Lower leg skin (tissue), 4 donors: Measurements from ENCODE around the gene TAB3. TPM values are rescaled to one million over a fixed set of nuclear protein-coding genes. Genes with fewer than 3 reads are reported as not detected.

Experiments
- DNase-seq, 2 donors: peaks; one replicate each; pipeline ENCODE4 v3.0.0-alpha.2; 2019; ENCODE audit warnings: low spot score in 2 of 2
- H3K4me3 ChIP-seq: fragments of 200-600 bp; sonication (generic); 2 replicates; pipeline ENCODE4 v1.5.1; 2017; ENCODE audit warnings: mild to moderate bottlenecking, low read depth; ENCODE audit not compliant: poor library complexity, severe bottlenecking
- POLR2A ChIP-seq, 2 donors: fragments of 450-650 bp; IDR thresholded peaks; one replicate each; pipeline ENCODE4 v1.6.1; 2016 to 2017; ENCODE audit warnings: antibody characterized with exemption in 2 of 2, mild to moderate bottlenecking in 1 of 2, moderate library complexity in 1 of 2
- WGBS, 2 donors: methylation state at CpG; one replicate each; pipeline ENCODE4 v1.1.5; 2018; 5-methylcytosine and 5-hydroxymethylcytosine counted together
- intact Hi-C: fragments of 100-400 bp; cut with DNase I; formaldehyde crosslinking; loops from one replicate; pipeline ENCODE4 v1.15.0; 2023; ENCODE audit warnings: low total_unique reads
- total RNA-seq, 4 donors: library from RNA; depleted of rRNA; stranded (reverse); fragments of >200 nt; gene quantifications; one replicate each; pipeline ENCODE4 v1.1.0, GENCODE V29; 2016
- TF ChIP-seq, protein P1 (sequence below), 3 donors: fragments of 450-650 bp; IDR thresholded peaks; one replicate each; pipeline ENCODE4 v1.5.1; 2016; ENCODE audit warnings: antibody characterized with exemption in 3 of 3, mild to moderate bottlenecking in 3 of 3, moderate library complexity in 2 of 3

The TAB3 gene
- total RNA-seq, 4 donors from 2014 or later: 33.6 to 42.5 (median 39.3) TPM

DNA sequence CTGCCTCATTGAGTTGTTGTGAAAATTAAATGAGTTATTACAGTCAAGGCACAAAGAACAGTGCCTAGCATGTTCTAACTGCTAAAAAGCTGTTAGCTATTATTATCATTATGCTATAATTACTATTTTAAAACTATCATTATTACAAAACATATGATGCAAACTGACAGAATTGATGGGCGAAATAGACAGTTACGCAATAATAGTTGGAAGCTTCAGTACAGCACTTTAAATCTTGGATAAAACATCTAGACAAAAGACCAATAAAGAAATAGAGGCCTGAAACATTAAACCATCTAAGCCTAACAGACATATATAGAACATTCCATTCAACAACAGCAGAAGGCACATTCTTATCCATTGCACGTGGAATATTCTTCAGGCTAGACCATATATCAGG, 73.0 kb downstream of the TAB3 start:
- TF ChIP-seq POLR2A (IDR thresholded peaks at IDR 0.05): no peak
- TF ChIP-seq, protein P1, sequence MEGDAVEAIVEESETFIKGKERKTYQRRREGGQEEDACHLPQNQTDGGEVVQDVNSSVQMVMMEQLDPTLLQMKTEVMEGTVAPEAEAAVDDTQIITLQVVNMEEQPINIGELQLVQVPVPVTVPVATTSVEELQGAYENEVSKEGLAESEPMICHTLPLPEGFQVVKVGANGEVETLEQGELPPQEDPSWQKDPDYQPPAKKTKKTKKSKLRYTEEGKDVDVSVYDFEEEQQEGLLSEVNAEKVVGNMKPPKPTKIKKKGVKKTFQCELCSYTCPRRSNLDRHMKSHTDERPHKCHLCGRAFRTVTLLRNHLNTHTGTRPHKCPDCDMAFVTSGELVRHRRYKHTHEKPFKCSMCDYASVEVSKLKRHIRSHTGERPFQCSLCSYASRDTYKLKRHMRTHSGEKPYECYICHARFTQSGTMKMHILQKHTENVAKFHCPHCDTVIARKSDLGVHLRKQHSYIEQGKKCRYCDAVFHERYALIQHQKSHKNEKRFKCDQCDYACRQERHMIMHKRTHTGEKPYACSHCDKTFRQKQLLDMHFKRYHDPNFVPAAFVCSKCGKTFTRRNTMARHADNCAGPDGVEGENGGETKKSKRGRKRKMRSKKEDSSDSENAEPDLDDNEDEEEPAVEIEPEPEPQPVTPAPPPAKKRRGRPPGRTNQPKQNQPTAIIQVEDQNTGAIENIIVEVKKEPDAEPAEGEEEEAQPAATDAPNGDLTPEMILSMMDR (IDR thresholded peaks at IDR 0.05): no peak
- no peak overlapping the region for H3K4me3 ChIP-seq
- WGBS, 2 donors: 53 to 68% methylated on average over 3 of the region's 3 CpGs
- intact Hi-C loops: no loop called here
- no peak for DNase-seq

DNA sequence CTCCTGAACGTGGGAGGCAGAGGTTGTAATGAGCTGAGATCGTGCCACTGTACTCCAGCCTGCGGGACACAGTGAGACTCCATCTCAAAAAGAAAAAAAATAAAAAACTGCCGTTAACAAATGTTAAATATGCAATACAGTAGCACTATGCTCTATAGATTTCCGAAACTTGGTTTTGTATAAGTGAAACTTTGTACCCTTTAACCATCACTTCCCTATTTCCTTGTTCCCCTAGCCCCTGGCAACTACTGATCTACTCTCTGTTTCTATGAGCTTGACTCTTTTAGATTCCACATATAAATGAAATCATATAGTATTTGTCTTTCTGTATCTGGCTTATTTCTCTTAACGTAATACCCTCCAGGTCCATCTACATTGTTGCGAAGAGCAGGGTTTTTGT, 74.1 kb downstream of the TAB3 start:
- H3K4me3 ChIP-seq: no peak overlapping the region
- intact Hi-C loops: no loop called here
- no peak for DNase-seq
- TF ChIP-seq, protein P1 (IDR thresholded peaks at IDR 0.05): no peak
- no peak for TF ChIP-seq POLR2A (IDR thresholded peaks at IDR 0.05)
- WGBS, 2 donors: 84% methylated on average over 7 of the region's 7 CpGs

DNA sequence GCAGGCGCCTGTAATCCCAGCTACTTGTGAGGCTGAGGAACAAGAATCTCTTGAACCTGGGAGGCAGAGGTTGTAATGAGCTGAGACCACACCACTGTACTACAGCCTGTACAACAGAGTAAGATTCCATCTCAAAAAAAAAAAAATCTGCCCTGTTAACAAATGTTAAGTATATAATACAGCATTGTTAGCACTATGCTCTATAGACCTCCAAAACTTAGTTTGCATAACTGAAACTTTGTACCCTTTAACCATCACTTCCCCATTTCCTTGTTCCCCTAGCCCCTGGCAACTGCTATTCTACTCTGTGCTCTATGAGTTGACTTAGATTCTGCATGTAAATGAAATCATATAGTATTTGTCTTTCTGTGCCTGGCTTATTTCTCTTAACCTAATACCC, 76.7 kb downstream of the TAB3 start:
- whole genome bisulfite sequencing, 2 donors: 66 to 93% methylated on average over 1 of the region's 1 CpG
- intact Hi-C loops: no loop called here
- DNase-seq: no peak
- TF ChIP-seq, protein P1 (IDR thresholded peaks at IDR 0.05): no peak
- TF ChIP-seq POLR2A (IDR thresholded peaks at IDR 0.05): no peak
- no peak overlapping the region for H3K4me3 ChIP-seq

DNA sequence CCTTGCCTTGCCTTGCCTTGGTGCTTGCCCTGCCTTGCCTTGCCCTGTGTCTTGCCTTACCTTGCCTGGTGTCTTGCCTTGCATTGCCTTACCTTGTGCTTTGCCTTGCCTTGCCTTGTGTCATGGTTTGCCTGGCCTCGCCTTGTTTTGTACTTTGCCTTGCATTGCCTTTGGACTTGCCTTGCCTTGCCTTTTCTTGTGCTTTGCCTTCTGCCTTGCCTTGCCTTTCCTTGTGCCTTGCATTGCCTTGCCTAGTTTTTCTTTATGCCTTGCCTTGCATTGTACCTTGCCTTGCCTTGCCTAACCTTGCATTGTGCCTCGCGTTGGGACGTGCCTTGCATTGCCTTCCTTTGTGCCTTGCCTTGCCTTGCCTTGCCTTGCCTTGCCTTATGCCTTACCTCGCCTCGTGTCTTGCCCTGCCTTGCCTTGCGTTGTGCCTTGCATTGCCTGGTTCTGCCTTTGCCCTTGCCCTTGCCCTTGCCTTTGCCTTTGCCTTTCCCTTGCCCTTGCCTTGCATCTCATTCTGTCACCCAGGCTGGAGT, 82.8 kb downstream of the TAB3 start:
- H3K4me3 ChIP-seq: no peak overlapping the region
- TF ChIP-seq, protein P1 (IDR thresholded peaks at IDR 0.05): no peak
- TF ChIP-seq POLR2A (IDR thresholded peaks at IDR 0.05): no peak
- DNase-seq: peak in 1 of 2 donors; percentile 39
- 60 to 68% methylated on average over 7 of the region's 7 CpGs for WGBS, 2 donors
- intact Hi-C loops: no loop called here

GRCh38 chrX:30804462-30804861, 84.6 kb downstream of the TAB3 start:
- WGBS, 2 donors: 66 to 74% methylated on average over 2 of the region's 2 CpGs

More at GRCh38 chrX:30804462-30804861, 84.6 kb downstream of the TAB3 start:
- TF ChIP-seq, protein P1 (IDR thresholded peaks at IDR 0.05): no peak
- TF ChIP-seq POLR2A (IDR thresholded peaks at IDR 0.05): no peak
- intact Hi-C loops: no loop called here
- DNase-seq: peak in 1 of 2 donors; percentile 46
- no peak overlapping the region for H3K4me3 ChIP-seq
